GM12864 (cell line): ENCODE measurements around the gene RSKR.
A peak's percentile ranks its signal among the peaks of the same experiment; 100 is the strongest.
"Not testable (repeated sequence)": the region's sequence is repeated elsewhere in the genome, so short reads cannot be mapped to it uniquely, and the experiment has no call there.

Experiments used
- DNase-seq: peaks from one replicate; pipeline ENCODE4 v3.0.0-alpha.2; 2011; ENCODE audit warnings: low read depth
- H3K4me3 ChIP-seq: 2 replicates; pipeline ENCODE4 v1.5.1; 2011; ENCODE audit warnings: mild to moderate bottlenecking, low read depth, low read length, control low read depth
- CTCF ChIP-seq: IDR thresholded peaks from 2 replicates; pipeline ENCODE4 v1.5.1; 2011; ENCODE audit warnings: low read depth, mild to moderate bottlenecking, moderate library complexity, low read length, control low read depth, inconsistent platforms; ENCODE audit errors: missing control alignments

Gene RSKR

DNA sequence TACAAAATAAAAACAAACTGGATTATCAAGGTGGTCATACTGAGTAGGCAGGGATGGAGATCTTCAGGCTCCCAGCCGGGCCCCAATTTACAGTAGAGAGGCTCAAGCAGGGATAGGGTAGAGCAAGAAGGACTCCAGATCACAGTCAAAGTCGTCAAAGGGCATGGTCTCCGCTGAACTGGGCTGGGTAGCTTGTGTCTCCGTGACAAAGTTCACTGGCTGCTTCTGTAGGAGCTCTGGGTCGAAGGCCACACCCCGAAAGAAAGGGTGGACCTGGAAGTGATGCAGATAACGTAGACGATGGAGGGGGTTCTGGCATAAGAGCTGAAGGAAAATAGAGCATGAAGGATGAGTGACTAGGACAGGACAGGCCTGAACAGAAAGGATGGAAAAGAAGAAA is 3.6 kb downstream of the RSKR start:
- no peak for TF ChIP-seq CTCF
- H3K4me3 ChIP-seq = no peak overlapping the region
- no peak for DNase-seq

DNA sequence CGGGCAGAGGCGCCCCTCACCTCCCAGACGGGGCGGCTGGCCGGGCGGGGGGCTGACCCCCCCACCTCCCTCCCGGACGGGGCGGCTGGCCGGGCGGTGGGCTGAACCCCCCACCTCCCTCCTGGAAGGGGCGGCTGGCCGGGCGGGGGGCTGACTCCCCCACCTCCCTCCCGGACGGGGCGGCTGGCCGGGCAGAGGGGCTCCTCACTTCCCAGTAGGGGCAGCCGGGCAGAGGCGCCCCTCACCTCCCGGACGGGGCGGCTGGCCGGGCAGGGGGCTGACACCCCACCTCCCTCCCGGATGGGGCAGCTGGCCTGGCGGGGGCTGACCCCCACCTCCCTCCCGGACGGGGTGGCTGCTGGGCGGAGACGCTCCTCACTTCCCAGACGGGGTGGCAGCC is 10.0 kb downstream of the RSKR start:
- DNase-seq, H3K4me3 ChIP-seq: not testable (repeated sequence)

DNA sequence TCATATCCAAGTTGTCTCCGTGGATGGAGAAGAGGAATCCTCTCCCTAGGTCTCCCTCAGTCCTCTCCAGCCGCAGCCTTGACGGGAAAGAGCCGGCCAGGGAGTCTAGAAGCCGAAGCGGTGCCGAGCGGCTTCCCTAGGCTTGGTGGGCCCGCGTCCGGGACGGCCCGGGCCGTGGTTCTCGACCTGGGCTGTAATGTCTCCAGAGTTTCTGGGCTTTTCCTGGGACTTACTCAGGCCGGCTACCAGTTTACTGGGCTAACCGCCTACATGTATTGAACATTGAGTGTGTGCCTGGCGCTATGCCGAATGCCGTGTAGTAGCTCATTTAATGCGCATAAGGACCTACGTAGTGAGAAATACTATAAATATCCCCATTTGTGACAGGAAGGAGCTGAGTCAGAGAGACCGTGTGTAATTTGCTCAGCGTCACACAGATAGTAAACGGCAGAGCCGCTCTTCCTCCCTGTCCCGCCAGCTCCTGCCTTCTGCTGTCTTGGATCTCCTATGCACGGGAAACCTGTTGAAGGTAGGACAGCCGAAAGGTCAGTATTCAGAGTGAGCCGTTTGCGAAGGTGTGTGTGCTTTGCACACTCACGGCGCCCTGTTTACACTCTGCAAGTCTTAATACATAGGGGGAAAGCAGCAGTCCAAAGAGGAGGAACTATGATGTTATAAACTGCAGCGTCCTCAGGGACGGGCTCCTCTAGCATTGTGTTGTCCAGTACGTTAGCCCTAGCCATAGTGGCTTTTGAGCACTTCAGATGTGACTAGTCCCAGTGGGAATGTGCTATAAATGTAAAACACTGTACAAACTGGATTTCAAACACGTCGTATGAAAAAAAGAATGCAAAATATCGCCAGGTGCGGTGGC is 14.4 kb downstream of the RSKR start:
- peak overlapping the region; percentile 85 for H3K4me3 ChIP-seq

GRCh38 chr17:28598799-28599310 is 15.1 kb downstream of the RSKR start, which contains the start of gene SPAG5:
TSS of gene SPAG5 (minus strand) at chr17:28599025. CDS start at chr17:28598946, 79 bp downstream.
- DNase-seq = peak; percentile 82
- peak within 1 kb of the TSS; percentile 85 for H3K4me3 ChIP-seq
- no peak for TF ChIP-seq CTCF

More for the DNA sequence above, 14.4 kb downstream of the RSKR start:
- no peak for TF ChIP-seq CTCF
- peak; percentile 75 for DNase-seq

- peak overlapping the region; percentile 85 for H3K4me3 ChIP-seq
- TF ChIP-seq CTCF = no peak
- DNase-seq = no peak
Observed at GRCh38 chr17:28598389-28598788, 15.6 kb downstream of the RSKR start.

DNA sequence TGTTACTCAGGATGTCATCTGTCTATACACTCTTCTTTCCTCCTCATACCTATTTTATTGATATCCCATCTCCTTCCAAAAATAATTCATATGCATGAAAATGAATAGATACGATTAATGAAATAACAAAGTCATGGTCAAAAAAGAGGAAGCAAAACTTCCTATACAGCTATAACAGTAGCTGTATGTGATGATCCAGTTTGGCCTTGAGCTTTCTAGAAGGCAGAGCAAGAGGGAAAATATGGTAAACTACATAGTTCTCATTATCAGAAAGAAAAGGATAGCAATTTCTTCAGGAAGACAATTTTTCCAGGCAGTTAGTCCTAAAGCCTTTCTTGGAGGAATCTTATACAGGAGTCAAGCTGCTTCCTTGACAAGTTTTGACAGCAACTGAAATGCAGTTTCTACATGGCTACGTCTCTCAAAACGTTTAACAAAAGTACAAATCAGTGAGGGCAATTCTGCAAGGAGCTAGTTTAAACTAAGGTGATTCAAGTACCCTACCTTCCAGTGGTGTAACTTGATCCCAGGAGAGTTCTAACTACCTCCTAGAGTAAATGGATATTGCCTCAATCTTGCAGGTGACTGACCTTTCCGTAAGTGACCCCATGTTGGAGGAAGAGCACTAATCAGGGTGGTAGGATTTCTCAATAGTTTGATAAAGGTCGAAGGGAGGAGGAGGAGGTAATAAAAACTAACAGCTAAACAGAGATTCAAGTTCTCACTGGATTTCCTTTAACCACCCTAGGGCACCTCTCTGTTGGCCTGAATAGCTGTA is 16.2 kb downstream of the RSKR start:
- no peak for DNase-seq
- TF ChIP-seq CTCF = no peak
- H3K4me3 ChIP-seq = peak overlapping the region; percentile 85

DNA sequence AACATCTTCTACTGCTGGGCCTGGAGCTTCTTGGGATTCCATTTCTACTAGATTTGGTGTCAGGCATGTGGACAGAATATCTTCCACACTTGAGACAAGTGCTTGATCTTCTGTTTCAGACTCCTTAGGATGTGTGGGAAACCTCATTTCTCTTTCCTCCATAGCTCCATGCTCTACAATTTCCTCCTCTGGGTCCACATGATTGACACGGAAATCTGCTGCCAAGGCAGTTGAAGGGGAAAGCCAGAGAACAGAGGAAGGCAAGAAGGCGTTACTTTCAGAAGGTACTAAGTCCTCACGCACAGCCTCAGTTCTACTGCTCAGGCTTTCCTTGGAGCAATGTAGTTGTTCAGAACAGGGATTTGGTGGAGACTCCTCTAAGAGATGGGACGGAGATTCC is 21.7 kb downstream of the RSKR start:
- TF ChIP-seq CTCF = no peak
- no peak for DNase-seq
- no peak overlapping the region for H3K4me3 ChIP-seq
